Osteocyte (in vitro differentiated cells): Measurements from ENCODE around the gene PIPOX. TPM values are rescaled to one million over a fixed set of nuclear protein-coding genes. Genes with fewer than 3 reads are reported as not detected.

Experiments used
- DNase-seq: peaks from one replicate; pipeline ENCODE4 v3.0.0; 2021; ENCODE audit warnings: mixed read lengths; ENCODE audit not compliant: unreplicated experiment; ENCODE audit errors: extremely low spot score
- H3K27ac Mint-ChIP-seq: one replicate; pipeline ENCODE4 v1.8.0; 2021; ENCODE audit warnings: mild to moderate bottlenecking, mixed read lengths; ENCODE audit not compliant: unreplicated experiment
- H3K27me3 Mint-ChIP-seq: one replicate; pipeline ENCODE4 v1.8.0; 2021; ENCODE audit warnings: mixed read lengths; ENCODE audit not compliant: unreplicated experiment
- H3K36me3 Mint-ChIP-seq: one replicate; pipeline ENCODE4 v1.8.0; 2021; ENCODE audit warnings: mixed read lengths; ENCODE audit not compliant: unreplicated experiment
- H3K4me1 Mint-ChIP-seq: one replicate; pipeline ENCODE4 v1.8.0; 2021; ENCODE audit warnings: mixed read lengths; ENCODE audit not compliant: unreplicated experiment
- H3K4me3 Mint-ChIP-seq: one replicate; pipeline ENCODE4 v1.8.0; 2021; ENCODE audit warnings: mild to moderate bottlenecking, moderate library complexity, mixed read lengths; ENCODE audit not compliant: unreplicated experiment
- H3K9me3 Mint-ChIP-seq: one replicate; pipeline ENCODE4 v1.8.0; 2021; ENCODE audit warnings: mixed read lengths; ENCODE audit not compliant: unreplicated experiment
- total RNA-seq: library from RNA; stranded (reverse); gene quantifications from 2 replicates; pipeline ENCODE4 v1.2.1, GENCODE V29; 2021
- TF ChIP-seq, protein P1 (sequence below): fragments of 200-600 bp; sonication (generic); IDR thresholded peaks from 2 replicates; pipeline ENCODE4 v1.5.0; 2021; ENCODE audit warnings: antibody characterized with exemption, mild to moderate bottlenecking, moderate library complexity

PIPOX gene
- total RNA-seq, 1 donor from 2014 or later, result 1.6 TPM

DNA sequence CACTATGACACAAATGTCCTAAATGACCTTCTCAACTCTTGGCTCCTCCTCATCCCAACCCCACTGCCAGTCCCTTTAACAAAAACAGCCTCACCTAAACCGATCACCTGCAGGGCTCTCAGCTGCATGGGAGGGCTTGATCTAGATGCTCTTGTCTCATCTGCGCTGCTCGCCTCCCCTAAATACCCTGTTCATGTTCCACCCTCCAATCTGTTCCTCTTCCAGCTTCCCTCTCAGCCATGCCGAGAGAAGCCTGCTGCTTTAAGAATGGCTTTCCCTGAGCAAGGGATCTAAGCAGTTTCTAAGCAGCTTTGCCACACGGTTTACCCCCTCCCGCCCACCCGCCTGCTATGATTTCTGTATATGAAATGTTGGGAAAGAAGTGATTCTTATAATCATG is 23.7 kb downstream of the PIPOX start:
- H3K9me3 Mint-ChIP-seq, result no peaks in the 10 kb centered on the region
- no peaks in the 10 kb centered on the region for H3K36me3 Mint-ChIP-seq
- DNase-seq, result no peak
- TF ChIP-seq, protein P1, sequence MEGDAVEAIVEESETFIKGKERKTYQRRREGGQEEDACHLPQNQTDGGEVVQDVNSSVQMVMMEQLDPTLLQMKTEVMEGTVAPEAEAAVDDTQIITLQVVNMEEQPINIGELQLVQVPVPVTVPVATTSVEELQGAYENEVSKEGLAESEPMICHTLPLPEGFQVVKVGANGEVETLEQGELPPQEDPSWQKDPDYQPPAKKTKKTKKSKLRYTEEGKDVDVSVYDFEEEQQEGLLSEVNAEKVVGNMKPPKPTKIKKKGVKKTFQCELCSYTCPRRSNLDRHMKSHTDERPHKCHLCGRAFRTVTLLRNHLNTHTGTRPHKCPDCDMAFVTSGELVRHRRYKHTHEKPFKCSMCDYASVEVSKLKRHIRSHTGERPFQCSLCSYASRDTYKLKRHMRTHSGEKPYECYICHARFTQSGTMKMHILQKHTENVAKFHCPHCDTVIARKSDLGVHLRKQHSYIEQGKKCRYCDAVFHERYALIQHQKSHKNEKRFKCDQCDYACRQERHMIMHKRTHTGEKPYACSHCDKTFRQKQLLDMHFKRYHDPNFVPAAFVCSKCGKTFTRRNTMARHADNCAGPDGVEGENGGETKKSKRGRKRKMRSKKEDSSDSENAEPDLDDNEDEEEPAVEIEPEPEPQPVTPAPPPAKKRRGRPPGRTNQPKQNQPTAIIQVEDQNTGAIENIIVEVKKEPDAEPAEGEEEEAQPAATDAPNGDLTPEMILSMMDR, result no peak
- peaks cover 16% of the 10 kb centered on the region for H3K27me3 Mint-ChIP-seq
- no peak overlapping the region for H3K27ac Mint-ChIP-seq
- H3K4me3 Mint-ChIP-seq, result no peak overlapping the region
- H3K4me1 Mint-ChIP-seq, result no peaks in the 10 kb centered on the region

- Mint-ChIP-seq H3K36me3 (no peaks in the 10 kb centered on the region), H3K27me3 (peaks cover 14% of the 10 kb centered on the region), H3K9me3 (no peaks in the 10 kb centered on the region), H3K4me1 (no peaks in the 10 kb centered on the region), H3K27ac (no peak overlapping the region), H3K4me3 (no peak overlapping the region)
- DNase-seq, result no peak
- TF ChIP-seq, protein P1, result no peak
Measured at GRCh38 chr17:29068818-29069217, 25.9 kb downstream of the PIPOX start.

DNA sequence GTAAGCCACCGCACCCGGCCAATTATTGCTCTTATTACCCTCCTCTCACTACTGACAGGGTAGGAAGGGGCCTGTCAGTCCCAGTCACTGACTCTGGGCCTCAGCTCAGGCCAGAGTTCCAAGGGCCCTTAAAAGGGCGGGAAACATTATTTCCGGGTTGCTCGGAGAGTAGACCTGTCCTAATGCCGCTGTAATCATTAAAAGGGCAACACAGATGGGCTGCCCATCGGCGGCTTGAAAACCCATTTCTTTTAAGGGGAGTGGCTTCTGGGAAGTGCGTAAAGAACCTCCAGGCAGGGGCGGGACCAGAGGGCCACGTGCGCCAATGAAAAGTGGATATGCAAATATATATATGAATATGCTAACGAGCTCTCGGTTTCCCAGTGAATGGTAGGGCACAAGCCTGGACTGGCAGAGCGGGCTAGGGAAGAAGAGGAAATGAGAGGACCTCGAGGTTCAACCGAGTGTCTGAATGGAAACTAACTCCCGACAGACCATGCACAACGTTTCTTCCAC is 26.6 kb downstream of the PIPOX start:
- H3K27ac Mint-ChIP-seq, result no peak overlapping the region
- H3K4me1 Mint-ChIP-seq, result no peaks in the 10 kb centered on the region
- no peak overlapping the region for H3K4me3 Mint-ChIP-seq
- no peaks in the 10 kb centered on the region for H3K36me3 Mint-ChIP-seq
- no peaks in the 10 kb centered on the region for H3K9me3 Mint-ChIP-seq
- no peak for DNase-seq
- TF ChIP-seq, protein P1, result no peak
- peaks cover 14% of the 10 kb centered on the region for H3K27me3 Mint-ChIP-seq

- Mint-ChIP-seq H3K4me1 (no peaks in the 10 kb centered on the region), H3K4me3 (no peak overlapping the region), H3K36me3 (no peaks in the 10 kb centered on the region), H3K9me3 (no peaks in the 10 kb centered on the region), H3K27me3 (peaks cover 14% of the 10 kb centered on the region), H3K27ac (no peak overlapping the region)
- TF ChIP-seq, protein P1, result no peak
- DNase-seq, result no peak
Measured at GRCh38 chr17:29070308-29070707, 27.4 kb downstream of the PIPOX start.

- Mint-ChIP-seq H3K9me3 (no peaks in the 10 kb centered on the region), H3K4me1 (no peaks in the 10 kb centered on the region), H3K36me3 (no peaks in the 10 kb centered on the region), H3K27me3 (peaks cover 14% of the 10 kb centered on the region), H3K4me3 (no peak overlapping the region), H3K27ac (no peak overlapping the region)
- no peak for DNase-seq
- TF ChIP-seq, protein P1, result no peak
Measured at GRCh38 chr17:29070781-29071180, 27.8 kb downstream of the PIPOX start.
